Mesothelial cell of epicardium (in vitro differentiated cells): ENCODE data around the gene ZNF800. TPM values are rescaled to one million over a fixed set of nuclear protein-coding genes. Genes with fewer than 3 reads are reported as not detected.

Experiments
- DNase-seq, 2 experiments: peaks; one replicate each; pipeline ENCODE4 v3.0.0; 2021; ENCODE audit warnings: low spot score in 2 of 2; ENCODE audit not compliant: unreplicated experiment in 2 of 2
- H3K27ac Mint-ChIP-seq: 2 replicates; pipeline ENCODE4 v1.8.0; 2021; ENCODE audit warnings: mixed read lengths
- H3K27me3 Mint-ChIP-seq: 2 replicates; pipeline ENCODE4 v1.8.0; 2021; ENCODE audit warnings: low read depth, mixed read lengths
- H3K36me3 Mint-ChIP-seq: 2 replicates; pipeline ENCODE4 v1.8.0; 2021; ENCODE audit warnings: mixed read lengths
- H3K4me1 Mint-ChIP-seq: 2 replicates; pipeline ENCODE4 v1.8.0; 2021; ENCODE audit warnings: mixed read lengths
- H3K4me3 Mint-ChIP-seq: 2 replicates; pipeline ENCODE4 v1.8.0; 2021; ENCODE audit warnings: mild to moderate bottlenecking, moderate library complexity, mixed read lengths
- H3K9me3 Mint-ChIP-seq: 2 replicates; pipeline ENCODE4 v1.8.0; 2021; ENCODE audit warnings: mixed read lengths
- CTCF ChIP-seq: fragments of 200-600 bp; sonication (generic); IDR thresholded peaks from one replicate; pipeline ENCODE4 v1.5.0; 2021; ENCODE audit warnings: antibody characterized with exemption; ENCODE audit not compliant: unreplicated experiment
- total RNA-seq: library from RNA; stranded (reverse); gene quantifications from 3 replicates; pipeline ENCODE4 v1.2.1, GENCODE V29; 2021

Gene ZNF800
- total RNA-seq, 1 donor from 2014 or later, result 24.8 TPM

GRCh38 chr7:127378537-127378936 is 14.0 kb downstream of the ZNF800 start:
- DNase-seq, result no peak
- no peaks in the 10 kb centered on the region for H3K27me3 Mint-ChIP-seq
- H3K4me3 Mint-ChIP-seq, result no peak overlapping the region
- H3K4me1 Mint-ChIP-seq, result no peaks in the 10 kb centered on the region
- TF ChIP-seq CTCF, result no peak
- peaks cover 15% of the 10 kb centered on the region for H3K36me3 Mint-ChIP-seq
- no peak overlapping the region for H3K27ac Mint-ChIP-seq
- H3K9me3 Mint-ChIP-seq, result no peaks in the 10 kb centered on the region

- no peak overlapping the region for H3K4me3 Mint-ChIP-seq
- peaks cover 19% of the 10 kb centered on the region for H3K36me3 Mint-ChIP-seq
- TF ChIP-seq CTCF, result no peak
These were observed 15.1 kb downstream of the ZNF800 start for GRCh38 chr7:127377425-127377824.

GRCh38 chr7:127375631-127376030 is 16.9 kb downstream of the ZNF800 start:
- no peak overlapping the region for H3K27ac Mint-ChIP-seq
- H3K4me3 Mint-ChIP-seq, result no peak overlapping the region
- no peak for TF ChIP-seq CTCF
- no peaks in the 10 kb centered on the region for H3K4me1 Mint-ChIP-seq
- H3K9me3 Mint-ChIP-seq, result no peaks in the 10 kb centered on the region
- H3K36me3 Mint-ChIP-seq, result peaks cover 16% of the 10 kb centered on the region
- no peak for DNase-seq
- no peaks in the 10 kb centered on the region for H3K27me3 Mint-ChIP-seq

More at GRCh38 chr7:127377425-127377824, 15.1 kb downstream of the ZNF800 start:
- Mint-ChIP-seq H3K9me3 (no peaks in the 10 kb centered on the region), H3K27me3 (no peaks in the 10 kb centered on the region), H3K4me1 (no peaks in the 10 kb centered on the region), H3K27ac (no peak overlapping the region)
- DNase-seq, result no peak

GRCh38 chr7:127367679-127368078 is 24.8 kb downstream of the ZNF800 start:
- Mint-ChIP-seq H3K36me3 (peaks cover 4% of the 10 kb centered on the region), H3K27me3 (no peaks in the 10 kb centered on the region), H3K4me3 (no peak overlapping the region), H3K4me1 (no peaks in the 10 kb centered on the region), H3K27ac (no peak overlapping the region), H3K9me3 (no peaks in the 10 kb centered on the region)
- no peak for TF ChIP-seq CTCF
- no peak for DNase-seq

GRCh38 chr7:127366680-127367079 is 25.8 kb downstream of the ZNF800 start:
- no peak overlapping the region for H3K27ac Mint-ChIP-seq
- H3K36me3 Mint-ChIP-seq, result peaks cover 4% of the 10 kb centered on the region
- H3K9me3 Mint-ChIP-seq, result no peaks in the 10 kb centered on the region
- H3K4me3 Mint-ChIP-seq, result no peak overlapping the region
- H3K27me3 Mint-ChIP-seq, result no peaks in the 10 kb centered on the region
- no peaks in the 10 kb centered on the region for H3K4me1 Mint-ChIP-seq
- no peak for DNase-seq
- TF ChIP-seq CTCF, result no peak

GRCh38 chr7:127365957-127366315 is 26.6 kb downstream of the ZNF800 start:
- no peak for DNase-seq
- no peaks in the 10 kb centered on the region for H3K4me1 Mint-ChIP-seq
- H3K9me3 Mint-ChIP-seq, result no peaks in the 10 kb centered on the region
- H3K36me3 Mint-ChIP-seq, result peaks cover 3% of the 10 kb centered on the region
- no peak overlapping the region for H3K4me3 Mint-ChIP-seq
- no peak overlapping the region for H3K27ac Mint-ChIP-seq
- no peaks in the 10 kb centered on the region for H3K27me3 Mint-ChIP-seq
- TF ChIP-seq CTCF, result no peak
